Fibroblast of mammary gland (primary cell): ENCODE data around the gene AP5S1.

Experiments
- DNase-seq: peaks from one replicate; pipeline ENCODE4 v3.0.0-alpha.2; 2010; ENCODE audit warnings: low read depth
- H3K4me3 ChIP-seq: 2 replicates; pipeline ENCODE4 v1.5.1; 2011; ENCODE audit warnings: low read depth, mild to moderate bottlenecking, low read length, moderate library complexity; ENCODE audit not compliant: control insufficient read depth
- CTCF ChIP-seq: conservative IDR thresholded peaks from 2 replicates; pipeline ENCODE4 v1.5.1; 2011; ENCODE audit warnings: low read depth, low read length, inconsistent platforms; ENCODE audit not compliant: control insufficient read depth, insufficient read depth

The AP5S1 gene

DNA sequence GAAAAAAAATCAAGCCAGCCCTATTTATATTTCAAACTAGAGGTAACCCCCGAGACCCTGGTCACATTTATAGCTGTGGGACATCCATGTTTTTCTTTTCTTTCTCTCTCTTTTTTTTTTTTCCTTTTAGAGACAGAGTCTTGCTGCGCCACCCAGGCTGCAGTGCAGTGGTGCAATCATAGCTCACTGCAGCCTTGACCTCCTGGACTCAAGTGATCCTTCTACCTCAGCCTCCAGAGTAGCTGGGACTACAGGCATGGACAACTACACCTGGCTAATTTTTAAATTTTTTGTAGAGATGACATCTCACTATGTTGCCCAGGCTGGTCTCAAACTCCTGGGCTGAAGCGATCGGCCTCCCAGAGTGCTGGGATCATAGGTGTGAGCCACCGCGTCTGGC lies 38.3 kb downstream of the AP5S1 start:
- no peak for TF ChIP-seq CTCF
- H3K4me3 ChIP-seq = no peak overlapping the region
- no peak for DNase-seq

- H3K4me3 ChIP-seq = no peak overlapping the region
- DNase-seq = no peak
- no peak for TF ChIP-seq CTCF
Measured at GRCh38 chr20:3861191-3861590, 40.8 kb downstream of the AP5S1 start.

DNA sequence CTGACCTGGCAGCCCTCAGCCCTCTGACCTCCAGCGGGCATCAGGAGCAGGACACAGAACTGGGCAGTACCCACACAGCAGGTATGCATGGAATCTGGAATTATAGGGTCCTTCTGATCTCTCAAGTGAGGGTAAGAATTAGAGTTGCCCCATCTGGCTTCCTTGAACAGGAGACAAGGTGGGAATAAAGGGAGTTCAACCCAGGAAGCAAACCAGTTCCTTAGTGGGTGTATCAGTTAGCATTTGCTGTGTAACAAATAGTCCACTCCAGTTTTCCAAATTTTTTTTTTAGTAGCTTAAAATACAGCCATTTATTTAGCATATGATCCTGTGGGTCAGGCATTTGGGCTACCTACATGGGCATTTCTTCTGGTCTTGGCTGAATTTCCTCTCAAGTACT lies 42.0 kb downstream of the AP5S1 start:
- no peak for TF ChIP-seq CTCF
- DNase-seq = no peak

DNA sequence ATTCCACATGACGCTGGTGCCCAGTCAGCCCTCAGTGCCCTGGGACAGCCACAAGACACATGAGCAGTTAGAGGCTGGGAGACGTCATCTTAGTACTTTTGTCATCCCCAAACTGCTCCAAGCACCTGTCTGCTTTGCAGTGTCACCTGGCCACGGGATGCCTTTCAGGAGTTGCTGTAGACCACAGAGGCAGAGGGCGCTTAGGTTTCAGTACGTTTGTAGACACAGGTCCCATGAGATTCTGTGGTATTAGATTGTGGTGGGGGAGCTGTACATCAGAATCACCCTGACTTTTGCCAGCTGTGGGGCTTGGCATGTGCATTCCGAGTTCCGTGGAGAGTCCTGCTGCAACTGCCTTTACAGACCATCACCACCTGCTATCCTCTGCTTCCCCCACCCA lies 43.0 kb downstream of the AP5S1 start:
- no peak overlapping the region for H3K4me3 ChIP-seq
- no peak for TF ChIP-seq CTCF
- DNase-seq = no peak

More for the DNA sequence above, 42.0 kb downstream of the AP5S1 start:
- no peak overlapping the region for H3K4me3 ChIP-seq

DNA sequence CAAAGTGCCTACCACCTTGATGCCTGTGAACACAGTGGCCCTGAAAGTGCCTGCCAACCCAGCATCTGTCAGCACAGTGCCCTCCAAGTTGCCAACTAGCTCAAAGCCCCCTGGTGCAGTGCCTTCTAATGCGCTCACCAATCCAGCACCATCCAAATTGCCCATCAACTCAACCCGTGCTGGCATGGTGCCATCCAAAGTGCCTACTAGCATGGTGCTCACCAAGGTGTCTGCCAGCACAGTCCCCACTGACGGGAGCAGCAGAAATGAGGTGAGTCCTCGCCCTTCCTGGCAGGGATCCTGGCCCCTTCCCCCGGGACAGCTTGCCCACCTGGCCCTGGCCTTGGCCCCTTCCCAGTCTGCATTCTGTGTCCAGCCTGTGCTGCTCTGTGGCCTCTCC lies 44.2 kb downstream of the AP5S1 start:
- DNase-seq = no peak
- no peak for TF ChIP-seq CTCF
- no peak overlapping the region for H3K4me3 ChIP-seq

GRCh38 chr20:3865152-3865886 lies 45.0 kb downstream of the AP5S1 start:
- DNase-seq = no peak
- no peak for TF ChIP-seq CTCF
- H3K4me3 ChIP-seq = no peak overlapping the region

DNA sequence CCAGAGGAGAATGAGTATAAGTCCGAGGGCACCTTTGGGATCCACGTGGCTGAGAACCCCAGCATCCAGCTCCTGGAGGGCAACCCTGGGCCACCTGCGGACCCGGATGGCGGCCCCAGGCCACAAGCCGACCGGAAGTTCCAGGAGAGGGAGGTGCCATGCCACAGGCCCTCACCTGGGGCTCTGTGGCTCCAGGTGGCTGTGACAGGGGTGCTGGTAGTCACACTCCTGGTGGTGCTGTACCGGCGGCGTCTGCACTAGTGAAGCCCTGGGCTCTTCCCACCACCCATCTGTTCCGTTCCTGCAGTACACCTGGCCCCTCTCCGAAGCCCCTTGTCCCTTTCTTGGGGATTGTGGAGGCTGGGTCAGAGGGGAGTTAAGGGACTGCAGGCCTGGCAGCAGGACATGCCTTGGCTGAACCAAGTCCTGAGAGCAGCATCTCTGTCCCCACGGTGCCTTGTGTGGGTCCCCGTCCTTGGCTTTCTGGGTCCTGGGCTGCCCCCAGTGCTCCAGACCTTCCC lies 45.6 kb downstream of the AP5S1 start:
- TF ChIP-seq CTCF = no peak
- no peak for DNase-seq
- no peak overlapping the region for H3K4me3 ChIP-seq
